Superior temporal gyrus (tissue), 1 donor: ENCODE results near the gene TBRG1.

Source experiments
- DNase-seq: peaks from one replicate; pipeline ENCODE4 v3.0.0-alpha.2; 2016; ENCODE audit errors: extremely low spot score

Gene TBRG1

GRCh38 chr11:124658986-124659385, 36.3 kb downstream of the TBRG1 start:
- DNase-seq, result no peak

- no peak for DNase-seq
Observed at GRCh38 chr11:124661553-124661952, 38.9 kb downstream of the TBRG1 start.

GRCh38 chr11:124662106-124662505, 39.4 kb downstream of the TBRG1 start:
- peak; percentile 31 for DNase-seq

GRCh38 chr11:124663861-124664260, 41.2 kb downstream of the TBRG1 start:
- DNase-seq, result no peak

GRCh38 chr11:124667601-124668000, 44.9 kb downstream of the TBRG1 start:
- DNase-seq, result no peak

- DNase-seq, result peak; percentile 77
Observed at GRCh38 chr11:124669193-124669592, 46.5 kb downstream of the TBRG1 start.

- DNase-seq, result peak; percentile 33
Observed at GRCh38 chr11:124670732-124671131, 48.1 kb downstream of the TBRG1 start.

- DNase-seq, result peak; percentile 42
Observed at GRCh38 chr11:124672536-124673215, 50.0 kb downstream of the TBRG1 start.

- DNase-seq, result peak; percentile 85
Observed at GRCh38 chr11:124673333-124674167, 50.9 kb downstream of the TBRG1 start, which contains the start of the genes SIAE and SPA17. TSS of gene SIAE (minus strand) at chr11:124673739. CDS start at chr11:124673708, 31 bp downstream. TSS of gene SPA17 (plus strand) at chr11:124673904. CDS start at chr11:124675265, 1,361 bp downstream.

- no peak for DNase-seq
Observed at GRCh38 chr11:124674168-124674517, 51.5 kb downstream of the TBRG1 start.

- no peak for DNase-seq
Observed at GRCh38 chr11:124674571-124674970, 51.9 kb downstream of the TBRG1 start.

- no peak for DNase-seq
Observed at GRCh38 chr11:124676386-124676785, 53.7 kb downstream of the TBRG1 start.

GRCh38 chr11:124678416-124678815, 55.8 kb downstream of the TBRG1 start:
- DNase-seq, result no peak

- no peak for DNase-seq
Observed at GRCh38 chr11:124681421-124681820, 58.8 kb downstream of the TBRG1 start.

- DNase-seq, result no peak
Observed at GRCh38 chr11:124682443-124682842, 59.8 kb downstream of the TBRG1 start.
